HG03095 (cell line): ENCODE results near the gene SLCO2A1.

Experiments used
- ATAC-seq: cut with Tn5 transposase; IDR thresholded peaks from one replicate; pipeline ENCODE4 v1.9.1; 2021; ENCODE audit warnings: moderate library complexity; ENCODE audit not compliant: unreplicated experiment

SLCO2A1 gene

DNA sequence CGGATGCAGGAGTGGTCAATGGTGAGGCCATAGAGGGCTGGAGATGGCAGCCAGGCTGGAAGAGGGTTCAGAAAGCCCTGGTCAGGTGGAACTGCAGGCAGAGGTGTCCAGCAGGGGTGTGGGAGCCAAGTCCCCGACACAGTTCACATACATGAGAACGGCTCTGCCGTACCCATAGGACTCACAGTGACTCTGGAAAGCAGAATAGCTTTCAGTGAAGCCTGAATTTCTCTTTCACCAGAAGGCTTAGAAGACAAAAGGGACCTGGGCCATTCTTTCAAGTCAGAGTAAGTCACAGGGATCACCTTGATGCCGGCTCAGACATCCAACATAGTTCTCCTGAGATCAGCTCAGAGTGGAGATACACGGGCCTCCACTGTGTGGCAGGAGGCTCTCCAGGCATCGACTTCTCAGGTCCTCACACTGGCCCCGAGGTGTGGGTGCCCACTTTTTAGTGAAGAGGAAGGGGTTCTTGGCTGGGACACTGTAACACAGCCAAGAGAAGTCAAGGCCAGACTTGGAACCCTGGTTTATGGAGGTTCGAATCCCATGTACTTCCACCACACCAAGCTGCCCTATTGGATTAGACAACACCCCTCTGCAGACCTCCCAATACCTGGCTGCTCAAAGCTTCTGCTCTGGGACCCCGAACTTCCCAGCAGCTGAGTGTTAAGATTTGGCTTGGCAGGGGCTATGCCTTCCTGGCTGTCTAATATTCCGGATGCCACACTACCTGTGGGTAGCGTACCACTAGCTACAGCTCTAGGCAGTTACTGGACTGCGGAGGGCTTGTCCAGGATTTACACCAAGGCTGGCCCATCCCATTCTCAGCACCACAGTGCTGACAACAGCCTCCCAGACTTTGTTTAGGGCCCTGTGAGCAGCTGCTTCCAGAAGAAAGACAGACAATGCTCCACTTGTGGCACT is 93.6 kb downstream of the SLCO2A1 start:
- no peak for ATAC-seq

DNA sequence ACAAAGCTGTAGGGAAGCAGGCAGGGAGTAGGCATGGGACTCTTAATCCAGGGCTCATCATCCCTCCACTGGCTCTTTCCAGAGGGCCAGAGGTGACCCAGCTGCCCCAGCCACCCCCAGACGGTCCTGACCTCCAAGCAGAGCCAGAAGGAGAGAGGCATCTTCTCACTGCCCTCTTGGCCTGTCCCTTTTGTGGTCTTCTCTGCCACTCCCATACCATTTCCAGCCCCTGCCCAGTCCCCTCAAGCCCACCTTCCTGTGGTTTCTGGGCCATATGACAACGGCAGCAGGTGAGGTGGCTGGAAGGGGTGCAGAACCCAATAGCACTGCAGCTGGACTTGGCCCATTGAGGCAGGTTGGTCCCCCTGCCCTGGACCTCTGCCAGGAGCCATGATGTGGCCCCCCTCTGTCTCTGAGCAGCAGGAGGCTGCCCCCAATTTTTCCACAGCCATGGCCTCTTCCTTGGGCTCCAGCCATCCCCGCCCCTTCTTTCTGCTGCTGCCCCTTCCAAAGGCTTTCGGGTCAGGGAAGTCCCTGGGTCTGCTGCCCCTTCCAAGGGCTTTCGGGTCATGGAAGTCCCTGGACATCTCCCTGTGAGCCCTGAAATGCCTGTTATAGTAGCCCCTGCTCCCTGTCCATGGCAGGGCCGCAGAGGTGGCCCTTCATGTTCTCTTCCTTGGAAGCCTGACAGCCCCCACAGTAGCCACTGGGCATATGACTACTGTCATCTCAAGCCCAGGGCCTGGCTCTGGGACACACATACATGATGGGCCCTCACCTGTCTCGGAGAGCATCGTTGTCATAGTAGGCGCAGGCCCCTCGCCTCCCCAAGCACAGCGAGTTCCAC is 94.5 kb downstream of the SLCO2A1 start:
- no peak for ATAC-seq

DNA sequence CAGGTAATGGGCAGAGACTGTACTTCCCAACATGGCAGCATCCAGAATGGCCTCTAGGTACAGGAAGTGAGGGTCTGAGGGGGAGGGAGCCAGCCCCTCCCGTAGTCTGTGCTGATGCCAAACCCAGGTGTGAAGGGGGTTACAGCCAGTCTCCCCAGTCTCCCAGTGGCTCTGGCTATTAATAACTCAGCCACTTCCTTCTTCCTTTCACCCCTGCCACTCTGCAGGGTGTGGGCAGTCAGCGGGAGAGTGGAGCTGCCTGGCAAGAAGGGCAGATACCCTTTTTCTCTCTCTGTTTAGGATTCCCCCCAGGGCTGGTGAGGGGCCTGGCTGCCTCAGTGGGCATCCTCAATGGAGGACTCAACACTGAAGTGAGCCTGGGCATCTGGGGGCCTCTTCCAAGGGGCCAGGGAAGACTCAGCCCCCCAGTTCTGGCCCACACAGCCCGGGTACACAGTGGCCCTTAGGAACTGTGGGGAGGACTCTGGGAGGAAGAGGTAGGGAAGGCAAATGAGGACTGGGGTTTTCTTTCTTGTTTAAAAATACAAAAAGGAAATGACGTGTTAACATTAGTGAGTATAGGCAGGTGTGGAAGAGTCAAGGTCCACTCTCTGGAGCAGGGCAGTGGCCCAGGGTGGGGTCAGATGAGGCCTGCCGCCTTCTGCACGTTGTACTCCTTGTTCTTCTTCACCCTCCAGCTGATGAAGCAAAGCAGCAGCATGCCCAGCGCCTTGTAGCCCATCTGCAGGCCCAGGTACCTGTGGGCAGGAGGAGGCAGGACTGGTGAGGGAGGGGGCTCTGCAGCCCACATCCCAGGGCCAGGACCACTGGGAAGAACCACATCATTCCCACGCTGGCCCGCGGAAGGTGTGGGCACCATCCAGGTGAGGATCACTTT is 95.4 kb downstream of the SLCO2A1 start:
- no peak for ATAC-seq

DNA sequence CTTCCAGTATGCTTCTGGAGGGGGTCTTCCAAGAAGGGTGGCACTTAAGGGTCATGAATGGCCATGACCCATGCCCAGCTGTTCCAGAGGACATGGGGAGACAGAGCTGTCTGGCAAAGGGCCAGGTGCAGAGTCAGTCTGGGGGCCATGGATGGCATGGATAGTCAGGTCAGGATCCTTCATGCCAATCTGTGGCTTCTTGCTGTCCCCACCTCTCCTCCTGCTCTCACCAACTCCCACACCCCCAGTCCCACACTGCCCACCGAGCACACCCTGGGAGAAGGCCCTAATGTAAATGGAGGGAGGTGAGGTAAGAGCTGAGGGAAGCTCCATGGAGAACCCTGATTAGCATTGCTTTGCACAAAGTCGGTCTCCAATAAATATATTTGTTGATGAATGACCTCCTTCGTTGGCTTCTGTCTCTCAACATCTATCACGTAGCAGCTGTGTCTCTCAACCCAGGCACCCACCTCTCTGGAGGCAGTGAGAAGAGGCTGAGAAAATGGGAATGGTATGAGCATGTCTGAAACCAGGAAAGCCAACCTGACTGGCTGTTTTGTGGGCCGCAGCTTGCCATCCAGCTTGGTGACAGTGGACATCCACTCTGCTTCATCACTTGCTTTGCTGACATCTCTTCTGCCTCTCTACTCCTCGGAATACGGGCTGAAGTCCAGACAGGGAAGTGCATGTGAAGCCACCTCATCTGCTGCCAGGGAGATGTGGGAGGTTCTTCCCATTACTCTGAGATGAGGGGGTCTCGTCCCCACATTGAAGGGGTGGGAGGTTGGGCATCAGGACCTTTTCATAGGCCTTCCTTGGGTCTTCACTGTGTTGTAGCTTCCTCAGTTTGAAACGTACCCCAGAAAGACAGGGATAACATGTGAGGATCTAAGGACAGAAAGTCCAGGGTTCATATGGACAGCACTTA is 96.4 kb downstream of the SLCO2A1 start:
- no peak for ATAC-seq

DNA sequence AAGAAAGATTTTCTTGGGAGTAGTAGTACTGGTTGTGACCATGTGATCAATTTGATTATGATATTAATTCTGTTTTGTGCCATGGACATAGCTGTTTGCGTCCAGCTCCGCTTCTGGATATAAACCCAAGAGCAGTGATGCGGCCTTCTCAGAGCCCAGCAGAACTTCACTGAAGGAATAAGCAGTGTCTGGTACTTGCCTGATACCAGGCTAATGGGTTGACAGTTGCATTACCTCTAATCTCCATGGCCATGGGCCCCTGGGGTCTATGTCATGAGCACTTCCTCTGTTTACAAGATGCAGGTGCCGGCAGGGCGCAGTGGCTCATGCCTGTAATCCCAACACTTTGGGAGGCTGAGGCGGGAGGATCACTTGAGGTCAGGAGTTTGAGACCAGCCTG is 97.7 kb downstream of the SLCO2A1 start:
- no peak for ATAC-seq

DNA sequence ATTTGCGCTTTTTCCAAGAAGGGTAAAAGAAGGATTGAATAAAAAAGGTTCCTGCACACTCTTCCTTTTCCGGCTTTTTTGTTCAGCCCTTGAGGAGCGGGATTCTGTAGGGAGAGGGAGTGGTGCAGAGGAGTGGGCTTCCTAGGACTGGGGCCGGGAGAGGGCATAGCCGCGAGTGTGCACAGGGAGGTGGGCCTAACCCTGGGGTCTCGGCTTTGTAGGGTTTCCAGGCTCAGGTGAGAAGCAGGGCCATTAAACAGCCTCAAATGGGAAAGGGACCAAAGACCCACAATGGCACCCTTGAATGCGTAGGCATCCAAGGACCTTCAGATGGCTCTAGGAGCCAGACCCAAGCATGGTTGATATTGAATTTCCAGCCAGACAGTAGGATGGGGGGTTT is 98.6 kb downstream of the SLCO2A1 start:
- no peak for ATAC-seq

DNA sequence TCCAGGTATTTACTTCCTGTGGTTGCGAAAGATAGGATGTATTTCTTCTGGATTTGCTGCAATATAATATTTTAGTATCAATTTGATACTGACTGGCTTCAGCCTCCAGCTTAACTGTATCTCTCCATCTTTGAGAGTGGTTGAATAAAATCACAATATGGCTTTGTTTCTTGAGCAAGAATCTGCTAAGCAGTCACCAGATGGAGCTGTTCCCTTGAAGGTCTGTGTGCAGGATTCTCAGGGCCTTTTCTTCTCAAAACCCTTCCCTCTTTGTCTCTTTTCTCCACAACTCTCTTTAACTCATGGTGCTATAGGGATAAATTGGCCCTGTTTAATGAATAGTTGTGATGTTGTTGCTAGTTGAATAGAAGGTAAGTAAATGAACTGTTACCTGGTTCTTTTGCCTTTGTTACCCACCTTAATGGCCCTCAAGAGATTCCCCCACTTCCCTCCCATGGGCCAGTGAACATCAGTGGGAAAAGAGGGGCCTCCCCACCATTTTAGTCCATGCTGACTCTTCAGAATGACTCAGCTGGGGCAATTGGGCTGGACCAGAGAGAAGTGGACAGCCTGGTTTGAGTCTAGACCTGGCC is 99.3 kb downstream of the SLCO2A1 start:
- ATAC-seq, result no peak

DNA sequence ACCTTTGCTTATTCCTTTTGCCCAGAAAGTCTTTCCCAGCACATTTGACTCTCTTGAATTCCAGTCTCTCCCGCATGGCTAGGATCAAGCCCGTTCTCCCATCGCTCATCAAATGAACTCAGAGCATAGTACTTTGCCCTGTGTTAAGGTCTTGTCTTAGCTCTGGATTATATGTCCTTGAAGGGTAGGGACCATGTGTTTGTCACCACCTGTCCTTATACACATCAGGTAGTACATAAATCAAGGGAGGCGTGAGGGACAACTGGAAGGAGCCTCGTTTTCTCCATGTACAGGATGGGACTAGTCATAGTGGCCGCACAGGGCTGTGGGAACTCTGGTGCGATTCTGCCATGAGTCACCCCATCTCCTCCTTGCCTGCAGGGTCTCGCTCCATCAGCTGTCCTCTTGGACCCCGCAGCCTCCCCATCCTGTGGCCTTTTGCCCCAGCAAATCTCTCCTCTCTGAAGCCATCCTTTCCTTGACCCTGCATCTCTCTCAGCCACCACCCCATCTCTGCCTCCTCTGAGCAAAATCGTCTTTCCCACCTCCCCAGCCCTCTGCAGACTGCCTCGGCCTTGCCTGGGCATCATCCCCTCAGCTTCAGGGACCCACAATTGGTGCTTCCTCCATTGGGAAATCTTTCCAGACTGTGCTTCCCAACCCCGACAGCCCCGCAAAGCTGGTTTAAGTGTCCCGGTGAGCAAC is 100.7 kb downstream of the SLCO2A1 start:
- ATAC-seq, result no peak

DNA sequence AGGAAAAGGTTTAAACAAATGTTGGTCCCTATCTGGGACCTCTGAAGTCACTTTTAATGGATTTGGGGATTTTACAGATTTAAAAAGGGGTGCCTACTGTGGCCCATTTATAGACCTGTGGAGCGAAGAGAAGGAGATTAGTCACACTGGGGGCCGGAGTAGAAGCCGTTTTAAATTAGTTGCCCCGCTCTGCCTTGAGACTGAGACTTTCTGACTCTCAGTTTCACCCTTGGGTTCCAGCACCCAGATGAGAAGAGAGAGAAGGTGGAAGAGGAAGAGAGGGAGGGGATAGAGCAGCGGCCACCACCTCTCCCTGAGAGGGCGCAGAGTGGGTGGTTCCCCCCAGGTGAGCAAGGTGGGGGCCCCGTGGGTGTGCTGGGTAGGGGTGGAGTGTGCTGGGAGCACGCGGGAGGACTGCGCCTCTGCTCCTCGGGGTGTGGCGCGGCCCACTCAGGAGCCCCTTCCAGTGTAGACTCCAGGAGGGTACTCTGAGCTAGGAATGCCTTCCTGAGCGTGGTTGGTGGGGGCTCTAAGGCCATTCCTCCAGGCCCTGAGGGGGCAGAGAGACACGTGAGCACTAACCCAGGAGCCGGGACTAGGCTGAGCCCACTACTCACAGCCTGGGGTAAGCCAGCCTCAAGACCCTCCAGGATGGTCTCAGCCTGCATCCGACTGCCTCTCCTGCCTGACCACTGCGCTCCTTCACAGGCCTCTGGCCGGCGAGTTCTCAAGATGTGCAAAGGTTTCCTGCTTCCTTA is 101.4 kb downstream of the SLCO2A1 start:
- peak; percentile 33 for ATAC-seq

DNA sequence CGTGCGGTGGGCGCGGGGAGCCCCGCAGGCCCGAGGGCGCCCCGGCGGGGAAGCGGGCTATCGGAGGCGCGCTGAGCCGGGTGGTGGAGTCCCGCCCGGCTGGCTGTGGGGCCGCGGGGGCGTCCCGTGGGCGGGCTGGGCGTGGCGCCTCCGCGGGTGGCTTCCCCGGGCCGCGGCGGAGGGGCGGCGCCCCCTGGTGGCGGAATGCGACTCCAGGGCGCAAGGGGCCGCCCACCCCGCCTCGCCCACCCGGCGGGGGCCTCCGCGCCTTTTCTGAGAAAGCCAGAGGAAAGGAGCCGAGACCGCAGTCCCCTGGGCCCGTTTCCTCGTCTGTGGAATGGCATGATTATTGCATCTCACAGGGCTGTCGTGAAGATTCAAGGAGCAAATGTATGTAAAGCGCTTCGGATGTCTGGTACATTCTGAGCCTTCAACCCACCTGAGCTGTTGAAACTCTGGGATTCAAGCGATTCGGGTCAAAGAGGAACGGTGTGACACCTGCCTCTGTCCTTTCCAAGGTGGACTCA is 102.1 kb downstream of the SLCO2A1 start:
- ATAC-seq, result peak; percentile 60

DNA sequence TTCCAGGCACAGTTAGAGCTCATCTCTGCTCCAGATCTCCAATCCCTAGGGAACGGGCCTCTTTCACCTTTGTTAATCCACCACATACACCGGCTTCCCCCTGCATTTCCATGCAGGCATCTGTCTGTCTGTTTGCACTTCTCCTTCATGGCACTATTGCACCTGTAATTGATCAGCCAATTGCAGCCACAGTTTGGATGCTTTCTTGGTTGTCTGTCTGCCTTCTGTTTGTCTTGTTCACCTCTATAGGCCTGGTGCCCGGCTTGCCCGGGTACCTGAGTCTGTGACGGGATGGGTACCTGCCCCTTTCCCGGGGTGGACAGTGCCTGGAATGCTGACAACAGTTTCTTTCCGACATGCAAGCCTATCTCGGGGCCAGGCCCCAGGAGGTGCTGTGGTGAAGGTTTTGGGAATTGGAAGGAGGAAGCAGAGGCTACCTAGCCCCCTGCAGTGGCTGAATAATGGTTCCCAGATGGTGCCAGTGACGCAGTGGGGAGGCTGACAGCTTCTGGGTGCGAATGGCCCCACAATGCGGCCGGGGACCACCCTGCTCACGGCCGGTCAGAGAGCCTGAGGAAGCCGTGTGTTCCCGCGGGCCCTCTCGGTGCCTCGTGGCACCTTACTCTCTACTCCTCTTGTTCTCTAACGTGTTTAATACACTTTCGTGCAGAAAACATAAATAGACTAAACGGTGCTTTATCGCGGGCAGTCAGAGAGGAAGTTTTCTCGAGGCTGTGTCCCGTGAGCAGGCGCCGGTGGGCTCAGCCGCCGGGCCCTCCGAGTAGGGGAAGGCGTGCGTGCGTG is 102.8 kb downstream of the SLCO2A1 start:
- no peak for ATAC-seq

DNA sequence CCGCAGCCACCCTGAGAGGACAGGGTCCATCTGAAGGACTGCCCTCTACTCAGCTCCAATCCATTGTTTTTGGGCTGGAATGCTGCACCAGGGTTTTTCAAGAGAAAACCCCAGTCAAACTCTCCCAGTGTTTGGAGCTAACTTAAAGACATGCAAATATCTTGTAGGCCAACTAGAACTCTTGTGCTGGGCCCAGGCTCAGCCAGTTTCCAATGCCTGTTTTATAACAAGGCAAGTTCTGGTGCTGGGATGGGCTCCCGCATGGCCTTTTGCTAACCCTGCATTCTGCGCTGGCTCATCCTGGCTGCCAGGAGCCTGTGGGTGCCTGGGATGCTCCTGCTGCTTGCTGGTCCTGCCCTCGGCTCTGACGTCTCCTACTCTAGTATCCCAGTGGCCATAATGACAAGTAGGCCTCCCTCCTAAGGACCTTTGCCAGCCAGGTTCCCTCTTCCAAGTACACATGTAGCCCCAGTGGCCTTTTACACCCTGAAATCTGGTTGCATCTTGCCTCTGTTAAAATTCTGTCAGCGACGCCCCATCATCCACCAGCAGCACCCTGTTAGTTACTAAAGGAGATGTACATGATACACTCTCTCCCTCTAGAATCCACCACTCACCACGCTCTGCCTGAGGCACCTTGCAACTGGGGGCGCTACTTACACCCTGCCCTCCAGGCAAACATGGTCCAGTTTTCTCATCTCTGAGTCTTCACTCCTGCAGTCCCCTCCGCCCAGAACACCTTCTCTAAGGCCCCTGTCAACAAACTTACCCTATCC is 103.6 kb downstream of the SLCO2A1 start:
- ATAC-seq, result no peak

DNA sequence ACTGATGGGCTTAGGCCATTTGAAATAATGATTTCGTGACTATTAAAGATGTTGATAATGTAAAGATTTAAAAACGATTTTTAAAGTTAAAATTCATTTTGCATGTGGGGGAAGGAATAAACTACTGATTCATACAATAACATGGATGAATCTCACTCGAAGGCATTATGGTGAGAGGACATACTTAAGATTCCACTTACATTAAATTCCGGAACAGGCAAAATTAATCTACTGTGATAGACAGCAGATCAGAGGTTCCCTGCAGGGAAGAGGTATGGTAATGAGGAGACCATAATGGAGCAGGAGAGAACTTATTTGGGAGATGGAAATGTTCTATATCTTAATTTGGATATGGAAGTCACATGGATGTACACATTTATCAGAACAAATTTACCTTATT is 105.7 kb downstream of the SLCO2A1 start:
- no peak for ATAC-seq

DNA sequence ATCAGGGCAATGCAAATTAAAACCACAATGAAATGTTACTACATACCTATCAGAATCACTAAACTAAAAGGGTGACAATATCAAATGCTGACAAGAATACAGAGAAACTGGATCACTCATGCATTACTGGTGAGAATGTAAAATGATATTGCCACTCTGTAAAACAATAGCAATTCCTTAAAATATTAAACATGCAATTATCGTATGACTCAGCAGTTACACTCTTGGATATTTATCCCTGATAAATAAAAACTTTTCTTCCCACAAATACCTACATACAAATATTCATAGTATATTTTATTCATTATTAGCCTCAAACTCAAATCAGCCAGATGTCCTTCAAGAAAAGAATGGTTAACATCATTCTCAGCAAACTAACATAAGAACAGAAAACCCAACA is 108.1 kb downstream of the SLCO2A1 start:
- no peak for ATAC-seq

DNA sequence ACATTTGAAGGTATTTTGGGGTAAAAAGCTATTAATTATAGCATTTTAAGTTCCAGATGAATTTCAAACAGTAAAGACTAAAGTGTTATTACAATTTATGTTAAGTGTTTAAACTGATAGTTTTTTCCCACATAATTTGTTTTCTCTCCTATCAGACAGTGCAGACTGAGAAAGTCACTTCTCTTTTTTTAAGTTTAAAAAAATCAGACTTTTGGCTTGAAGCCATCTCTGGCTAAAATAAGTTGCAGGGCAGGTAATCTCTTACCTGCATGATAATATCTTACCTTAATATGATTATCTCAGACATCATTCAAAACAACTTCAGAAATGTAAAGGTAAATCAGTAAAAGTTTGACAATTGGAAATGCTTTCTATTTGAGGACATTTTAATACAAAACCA is 112.6 kb downstream of the SLCO2A1 start:
- no peak for ATAC-seq
